OCI-LY7 (cell line): ENCODE measurements around the gene GRID1.

Experiments used
- EZH2phosphoT487 ChIP-seq: fragments of 200-600 bp; sonication (generic); IDR thresholded peaks from 2 replicates; pipeline ENCODE4 v1.6.1; 2018; ENCODE audit warnings: low read depth, borderline replicate concordance, mild to moderate bottlenecking, mixed run types, antibody characterized with exemption, low read length, moderate library complexity, mixed read lengths
- TF ChIP-seq, protein P1 (sequence below): fragments of 200-600 bp; sonication (generic); conservative IDR thresholded peaks from 2 replicates; pipeline ENCODE4 v1.5.1; 2014; ENCODE audit warnings: mild to moderate bottlenecking, antibody characterized with exemption, low read length, moderate library complexity, mixed read lengths

DNA sequence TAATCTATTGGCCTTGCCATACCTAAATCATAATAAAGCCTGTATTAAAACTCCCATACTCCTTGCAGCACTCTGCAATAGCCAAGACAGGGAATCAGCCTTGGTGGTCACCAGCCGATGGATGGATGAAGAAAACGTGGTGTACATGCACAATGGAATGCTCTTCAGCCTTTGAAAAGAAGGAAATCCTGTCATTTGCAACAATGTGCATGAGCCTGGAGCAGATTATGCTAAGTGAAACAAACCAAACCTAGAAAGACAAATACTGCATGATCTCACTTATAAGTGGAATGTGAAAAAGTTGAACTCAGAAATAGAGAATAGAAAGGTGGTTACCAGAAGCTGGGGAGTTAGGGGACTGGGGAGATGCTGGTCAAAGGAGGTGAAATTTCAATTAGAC, 218.5 kb downstream of the GRID1 start:
- TF ChIP-seq, protein P1, sequence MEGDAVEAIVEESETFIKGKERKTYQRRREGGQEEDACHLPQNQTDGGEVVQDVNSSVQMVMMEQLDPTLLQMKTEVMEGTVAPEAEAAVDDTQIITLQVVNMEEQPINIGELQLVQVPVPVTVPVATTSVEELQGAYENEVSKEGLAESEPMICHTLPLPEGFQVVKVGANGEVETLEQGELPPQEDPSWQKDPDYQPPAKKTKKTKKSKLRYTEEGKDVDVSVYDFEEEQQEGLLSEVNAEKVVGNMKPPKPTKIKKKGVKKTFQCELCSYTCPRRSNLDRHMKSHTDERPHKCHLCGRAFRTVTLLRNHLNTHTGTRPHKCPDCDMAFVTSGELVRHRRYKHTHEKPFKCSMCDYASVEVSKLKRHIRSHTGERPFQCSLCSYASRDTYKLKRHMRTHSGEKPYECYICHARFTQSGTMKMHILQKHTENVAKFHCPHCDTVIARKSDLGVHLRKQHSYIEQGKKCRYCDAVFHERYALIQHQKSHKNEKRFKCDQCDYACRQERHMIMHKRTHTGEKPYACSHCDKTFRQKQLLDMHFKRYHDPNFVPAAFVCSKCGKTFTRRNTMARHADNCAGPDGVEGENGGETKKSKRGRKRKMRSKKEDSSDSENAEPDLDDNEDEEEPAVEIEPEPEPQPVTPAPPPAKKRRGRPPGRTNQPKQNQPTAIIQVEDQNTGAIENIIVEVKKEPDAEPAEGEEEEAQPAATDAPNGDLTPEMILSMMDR = no peak
- TF ChIP-seq EZH2phosphoT487 = no peak
